GM10266 (cell line): ENCODE data around the gene HECW1.

Experiments
- DNase-seq: peaks from one replicate; pipeline ENCODE4 v3.0.0; 2012; ENCODE audit errors: extremely low spot score
- TF ChIP-seq, protein P1 (sequence below): IDR thresholded peaks from 2 replicates; pipeline ENCODE4 v1.5.1; 2012; ENCODE audit warnings: mild to moderate bottlenecking, low read depth; ENCODE audit not compliant: control insufficient read depth, insufficient read depth; ENCODE audit errors: missing control alignments

HECW1 gene

DNA sequence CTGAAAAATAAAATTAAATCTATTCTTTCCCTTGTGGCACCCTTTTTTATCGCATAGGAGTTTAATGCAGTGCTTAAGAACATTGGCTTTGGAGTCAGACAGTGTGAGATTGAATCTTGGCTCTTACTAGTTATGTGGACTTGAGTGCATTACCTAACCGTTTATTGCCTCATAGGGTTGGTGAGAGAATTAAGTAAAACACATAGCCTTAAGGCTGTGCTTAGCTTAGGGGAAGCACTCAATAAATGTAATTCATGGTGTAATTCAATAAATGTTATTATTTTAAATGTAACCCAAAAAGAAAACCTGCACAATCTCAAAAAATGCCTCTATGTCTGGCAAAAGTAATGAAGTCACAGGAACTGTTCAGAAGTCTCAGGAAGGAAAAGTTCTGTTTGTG is 473.1 kb downstream of the HECW1 start:
- TF ChIP-seq, protein P1, sequence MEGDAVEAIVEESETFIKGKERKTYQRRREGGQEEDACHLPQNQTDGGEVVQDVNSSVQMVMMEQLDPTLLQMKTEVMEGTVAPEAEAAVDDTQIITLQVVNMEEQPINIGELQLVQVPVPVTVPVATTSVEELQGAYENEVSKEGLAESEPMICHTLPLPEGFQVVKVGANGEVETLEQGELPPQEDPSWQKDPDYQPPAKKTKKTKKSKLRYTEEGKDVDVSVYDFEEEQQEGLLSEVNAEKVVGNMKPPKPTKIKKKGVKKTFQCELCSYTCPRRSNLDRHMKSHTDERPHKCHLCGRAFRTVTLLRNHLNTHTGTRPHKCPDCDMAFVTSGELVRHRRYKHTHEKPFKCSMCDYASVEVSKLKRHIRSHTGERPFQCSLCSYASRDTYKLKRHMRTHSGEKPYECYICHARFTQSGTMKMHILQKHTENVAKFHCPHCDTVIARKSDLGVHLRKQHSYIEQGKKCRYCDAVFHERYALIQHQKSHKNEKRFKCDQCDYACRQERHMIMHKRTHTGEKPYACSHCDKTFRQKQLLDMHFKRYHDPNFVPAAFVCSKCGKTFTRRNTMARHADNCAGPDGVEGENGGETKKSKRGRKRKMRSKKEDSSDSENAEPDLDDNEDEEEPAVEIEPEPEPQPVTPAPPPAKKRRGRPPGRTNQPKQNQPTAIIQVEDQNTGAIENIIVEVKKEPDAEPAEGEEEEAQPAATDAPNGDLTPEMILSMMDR = no peak
- DNase-seq = peak; percentile 17

DNA sequence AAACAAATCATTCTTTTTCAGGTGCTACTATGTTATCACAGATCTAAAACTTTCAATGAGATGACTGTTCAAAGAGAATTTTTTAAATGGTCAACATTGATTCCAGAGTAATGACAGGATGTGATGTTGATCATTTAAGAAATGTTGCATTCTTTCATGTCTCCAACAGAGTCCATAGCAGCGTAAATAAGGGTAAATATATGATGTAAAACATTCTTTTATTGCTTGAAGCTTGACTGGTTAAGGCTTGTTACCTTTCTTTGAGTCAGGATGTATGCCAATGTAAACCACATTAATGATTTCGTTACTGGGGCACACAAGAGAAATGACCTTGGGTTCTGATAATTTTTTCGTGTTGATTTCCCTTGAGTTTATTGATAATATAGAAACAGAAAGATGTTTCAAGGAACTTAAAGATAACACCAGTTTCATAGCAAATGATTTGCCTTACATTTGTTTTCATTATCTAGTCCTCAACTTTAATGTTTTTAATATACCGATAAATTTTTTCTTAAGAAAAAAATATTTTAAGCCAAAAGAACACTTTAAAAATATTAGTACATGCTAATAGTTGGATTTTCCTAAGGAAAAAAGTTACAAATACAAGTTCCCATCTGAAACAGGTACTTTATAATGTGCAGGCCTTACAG is 473.9 kb downstream of the HECW1 start:
- peak; percentile 28 for DNase-seq

DNA sequence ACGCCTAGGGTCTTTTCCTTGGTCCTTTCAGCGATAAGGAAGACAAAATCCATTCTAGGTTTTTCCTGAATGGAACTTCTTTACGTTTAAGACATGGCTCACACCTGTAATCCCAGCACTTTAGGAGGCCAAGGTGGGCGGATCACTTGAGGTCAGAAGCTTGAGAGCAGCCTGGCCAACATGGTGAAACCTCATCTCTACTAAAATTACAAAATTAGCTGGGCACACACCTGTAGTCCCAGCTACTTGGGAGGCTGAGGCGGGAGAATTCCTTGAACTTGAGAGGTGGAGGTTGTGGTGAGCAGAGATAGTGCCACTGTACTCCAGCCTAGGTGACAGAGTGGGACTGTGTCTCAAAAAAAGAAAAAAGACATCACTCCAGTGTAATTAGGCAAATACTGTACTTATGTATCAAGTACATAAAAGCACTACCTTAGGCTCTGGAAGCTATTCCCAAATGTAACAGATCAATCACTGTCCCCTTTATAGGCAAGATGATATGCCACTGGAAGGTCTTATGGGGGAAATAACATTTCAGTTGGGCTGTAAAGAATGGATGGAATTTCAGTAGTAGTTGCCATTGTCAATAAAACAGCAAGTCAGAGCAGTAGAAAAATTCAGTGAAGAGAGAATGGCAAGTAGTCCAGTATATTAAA is 476.2 kb downstream of the HECW1 start:
- DNase-seq = no peak

More for the DNA sequence above, 473.9 kb downstream of the HECW1 start:
- TF ChIP-seq, protein P1 = no peak

DNA sequence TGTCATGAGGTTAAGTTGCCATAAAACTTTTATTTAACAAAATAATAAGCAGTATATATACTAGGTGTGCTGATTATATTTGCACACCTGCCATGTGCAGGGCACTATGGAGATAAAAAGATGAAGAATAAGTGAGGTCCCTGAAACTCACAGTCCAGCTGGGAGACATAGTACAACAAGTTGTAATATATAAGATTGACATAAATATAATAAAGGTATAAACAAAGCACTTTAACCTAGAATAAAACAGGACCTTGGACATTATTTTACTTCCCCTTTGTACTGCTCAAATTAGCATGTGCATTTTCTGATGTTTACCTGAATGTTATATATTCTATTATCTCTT is 476.7 kb downstream of the HECW1 start:
- TF ChIP-seq, protein P1 = no peak
- no peak for DNase-seq

More for the DNA sequence above, 476.2 kb downstream of the HECW1 start:
- TF ChIP-seq, protein P1 = no peak

DNA sequence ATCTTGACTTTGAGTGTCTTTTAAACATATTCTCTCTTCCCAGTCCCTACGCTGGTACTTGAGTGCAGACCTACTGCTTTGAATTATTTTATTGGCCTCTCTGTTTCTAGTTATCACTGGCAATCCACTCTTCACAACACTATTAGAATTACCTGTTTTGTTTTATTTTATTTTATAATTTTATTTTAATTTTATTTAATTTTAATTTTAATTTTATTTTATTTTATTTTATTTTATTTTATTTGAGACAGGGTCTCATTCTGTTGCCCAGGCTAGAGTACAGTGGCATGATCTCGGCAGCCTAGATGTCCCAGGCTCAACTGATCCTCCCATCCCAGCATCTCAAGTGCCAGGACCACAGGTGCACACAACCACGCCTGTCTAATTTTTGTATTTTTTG is 477.3 kb downstream of the HECW1 start:
- DNase-seq = no peak
- TF ChIP-seq, protein P1 = no peak

DNA sequence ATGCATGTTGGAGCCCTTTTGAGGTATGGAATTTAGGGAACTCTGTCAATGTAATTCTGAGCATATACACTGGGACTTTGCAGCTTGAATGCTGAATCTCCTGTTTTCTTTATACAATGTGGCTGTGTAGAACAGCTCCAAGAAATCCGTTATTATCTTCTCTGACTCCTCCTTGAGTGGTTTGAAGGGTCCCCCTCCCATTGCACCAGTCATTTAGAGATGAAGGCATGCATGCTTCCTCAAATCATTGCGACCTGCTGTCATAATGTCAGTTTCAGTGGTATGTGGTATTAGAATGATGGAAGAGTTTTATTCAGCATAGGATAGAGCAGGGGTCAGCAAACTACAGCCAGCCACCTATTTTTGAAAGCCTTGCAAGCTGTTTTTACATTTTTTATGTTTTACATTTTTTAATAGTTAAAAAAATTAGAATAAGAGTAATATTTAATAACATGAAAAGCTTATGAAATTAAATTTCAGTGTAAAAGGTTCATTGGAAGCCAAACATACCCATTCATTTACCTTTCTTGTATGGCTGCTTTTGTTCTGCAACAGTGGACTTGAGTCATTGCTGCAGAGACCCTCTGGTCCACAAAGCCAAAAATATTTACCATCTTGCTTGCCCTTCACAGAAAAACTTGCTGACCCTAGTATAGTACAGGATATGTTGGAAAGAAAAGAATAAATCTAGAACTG is 478.6 kb downstream of the HECW1 start:
- peak; percentile 69 for DNase-seq
- TF ChIP-seq, protein P1 = no peak
